HEK293T (cell line): Measurements from ENCODE around the gene GCDH.

Experiments used
- ARNT ChIP-seq: fragments of 450-650 bp; IDR thresholded peaks from 2 replicates; pipeline ENCODE4 v1.6.1; 2017; ENCODE audit warnings: mild to moderate bottlenecking
- ELF4 ChIP-seq: fragments of 450-650 bp; IDR thresholded peaks from 2 replicates; pipeline ENCODE4 v1.6.1; 2017; ENCODE audit warnings: antibody characterized with exemption
- FOXM1 ChIP-seq: fragments of 450-650 bp; IDR thresholded peaks from 2 replicates; pipeline ENCODE4 v1.6.1; 2017; ENCODE audit warnings: mild to moderate bottlenecking, borderline replicate concordance
- SP1 ChIP-seq: fragments of 450-650 bp; IDR thresholded peaks from 2 replicates; pipeline ENCODE4 v1.6.1; 2017
- TARDBP ChIP-seq: fragments of 450-650 bp; IDR thresholded peaks from 2 replicates; pipeline ENCODE4 v1.6.1; 2016
- ZNF384 ChIP-seq: fragments of 450-650 bp; IDR thresholded peaks from 2 replicates; pipeline ENCODE4 v1.6.1; 2016

- TF ChIP-seq FOXM1, result no peak
- no peak for TF ChIP-seq ELF4
- TF ChIP-seq ZNF384, result no peak
- TF ChIP-seq TARDBP, result no peak
- TF ChIP-seq SP1, result no peak
- no peak for TF ChIP-seq ARNT
Measured at GRCh38 chr19:12884926-12885748, 5.8 kb upstream of the GCDH start.
